ENCODE results near the gene NUF2.
"Not testable (repeated sequence)": the region's sequence is repeated elsewhere in the genome, so short reads cannot be mapped to it uniquely, and the experiment has no call there.

The NUF2 gene

DNA sequence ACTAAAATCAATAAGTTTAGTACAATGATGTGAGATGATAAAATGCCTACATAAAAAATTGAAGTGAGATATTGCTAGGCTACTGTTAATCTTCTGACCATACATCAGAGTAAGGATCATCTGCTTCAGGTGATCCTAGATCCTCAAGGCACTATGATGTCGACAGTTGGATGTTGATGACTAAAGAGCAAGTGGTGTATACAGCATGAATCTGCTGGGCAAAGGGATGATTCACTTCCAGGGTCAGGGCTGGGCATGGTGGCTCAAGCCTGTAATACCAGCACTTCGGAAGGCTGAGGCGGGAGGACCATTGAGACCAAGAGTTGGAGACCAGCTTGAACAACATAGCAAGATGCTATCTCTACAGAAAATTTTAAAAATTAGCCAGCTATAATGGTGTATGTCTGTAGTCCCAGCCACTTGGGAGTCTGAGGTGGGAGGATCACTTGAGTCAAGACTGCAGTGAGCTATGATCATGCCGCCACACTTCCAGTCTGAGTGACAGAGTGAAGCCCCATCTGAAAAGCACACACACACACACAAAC is 24.6 kb downstream of the NUF2 start:
- Histone ChIP-seq H3K9ac (ENCODE audit: low read depth, low read length) (no peak overlapping the region), H3K4me3 (ENCODE audit: low read depth, low read length) (no peak overlapping the region), H3K9me3 (ENCODE audit: control insufficient read depth, insufficient read depth, low read length) (no peaks in the 10 kb centered on the region), H3K27me3 (ENCODE audit: control insufficient read depth, insufficient read depth, low read length) (no peaks in the 10 kb centered on the region), H3K36me3 (ENCODE audit: control insufficient read depth, insufficient read depth, low read length) (no peaks in the 10 kb centered on the region), H3K4me1 (ENCODE audit: control insufficient read depth, insufficient read depth, low read length) (no peaks in the 10 kb centered on the region)

DNA sequence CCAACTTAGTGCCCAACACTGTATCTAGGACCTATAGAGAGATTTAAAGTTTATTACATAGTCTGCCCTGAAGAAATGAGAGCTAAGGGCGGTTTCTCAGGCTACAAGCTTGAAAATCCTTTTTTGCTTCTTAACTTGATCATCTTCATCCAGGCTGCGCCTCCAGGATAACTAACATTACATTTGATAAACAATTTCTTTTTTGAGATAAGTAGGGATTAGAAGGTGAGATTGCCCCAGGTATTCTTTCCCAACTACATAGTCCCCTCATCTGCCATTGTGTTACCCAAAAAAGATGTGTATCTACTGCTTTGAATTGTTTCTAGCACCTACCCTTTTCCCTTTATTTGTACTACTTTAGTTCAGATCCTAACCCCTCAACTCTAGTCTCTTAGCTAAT is 25.4 kb downstream of the NUF2 start:
- no peaks in the 10 kb centered on the region for H3K9me3 ChIP-seq (ENCODE audit: control insufficient read depth, insufficient read depth, low read length)
- H3K27me3 ChIP-seq (ENCODE audit: control insufficient read depth, insufficient read depth, low read length) = no peaks in the 10 kb centered on the region
- no peak overlapping the region for H3K4me3 ChIP-seq (ENCODE audit: low read depth, low read length)
- no peak overlapping the region for H3K9ac ChIP-seq (ENCODE audit: low read depth, low read length)
- no peaks in the 10 kb centered on the region for H3K36me3 ChIP-seq (ENCODE audit: control insufficient read depth, insufficient read depth, low read length)
- H3K4me1 ChIP-seq (ENCODE audit: control insufficient read depth, insufficient read depth, low read length) = no peaks in the 10 kb centered on the region

DNA sequence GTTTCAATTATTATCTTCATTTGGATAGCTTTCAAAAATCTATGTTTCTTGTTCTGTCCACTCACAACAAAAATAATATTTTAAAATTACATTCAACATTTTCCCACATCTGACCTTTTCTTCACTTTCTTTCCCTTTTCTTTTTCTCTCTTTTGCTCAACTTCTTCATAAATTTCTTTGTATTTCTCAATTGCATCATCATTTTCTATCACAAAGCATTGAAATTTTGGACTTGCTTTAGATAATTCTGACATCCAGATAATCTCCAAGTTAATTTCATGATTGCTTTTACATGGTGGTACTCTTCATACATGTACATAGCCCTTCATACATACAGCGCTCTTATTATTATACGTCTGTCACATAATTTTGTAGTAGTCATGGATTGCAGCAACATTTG is 30.2 kb downstream of the NUF2 start:
- Histone ChIP-seq H3K36me3 (ENCODE audit: control insufficient read depth, insufficient read depth, low read length) (no peaks in the 10 kb centered on the region), H3K27me3 (ENCODE audit: control insufficient read depth, insufficient read depth, low read length) (no peaks in the 10 kb centered on the region), H3K9ac (ENCODE audit: low read depth, low read length) (no peak overlapping the region), H3K4me1 (ENCODE audit: control insufficient read depth, insufficient read depth, low read length) (no peaks in the 10 kb centered on the region), H3K4me3 (ENCODE audit: low read depth, low read length) (no peak overlapping the region), H3K9me3 (ENCODE audit: control insufficient read depth, insufficient read depth, low read length) (no peaks in the 10 kb centered on the region)

DNA sequence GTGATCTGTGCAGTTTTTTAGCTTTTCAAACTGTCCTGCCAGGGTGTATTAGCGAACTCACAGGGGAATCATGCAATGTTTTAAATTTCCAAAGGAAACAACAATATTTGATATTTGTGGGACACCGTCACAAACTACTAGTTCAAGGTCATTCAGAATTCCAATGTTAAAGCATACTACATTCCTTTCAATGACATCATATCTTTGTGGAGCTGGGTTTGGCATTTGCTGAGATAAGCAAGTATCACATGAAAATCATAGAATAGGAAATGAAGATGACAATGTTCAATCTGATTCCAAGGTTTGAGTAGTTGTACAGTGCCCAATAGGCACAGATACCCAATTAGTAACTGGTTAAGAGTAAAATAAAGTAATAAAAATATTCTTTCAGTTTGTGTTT is 35.6 kb downstream of the NUF2 start:
- Histone ChIP-seq H3K4me3 (ENCODE audit: low read depth, low read length) (no peak overlapping the region), H3K9me3 (ENCODE audit: control insufficient read depth, insufficient read depth, low read length) (no peaks in the 10 kb centered on the region), H3K4me1 (ENCODE audit: control insufficient read depth, insufficient read depth, low read length) (peaks cover 3% of the 10 kb centered on the region), H3K27me3 (ENCODE audit: control insufficient read depth, insufficient read depth, low read length) (no peaks in the 10 kb centered on the region), H3K36me3 (ENCODE audit: control insufficient read depth, insufficient read depth, low read length) (no peaks in the 10 kb centered on the region), H3K9ac (ENCODE audit: low read depth, low read length) (no peak overlapping the region)

DNA sequence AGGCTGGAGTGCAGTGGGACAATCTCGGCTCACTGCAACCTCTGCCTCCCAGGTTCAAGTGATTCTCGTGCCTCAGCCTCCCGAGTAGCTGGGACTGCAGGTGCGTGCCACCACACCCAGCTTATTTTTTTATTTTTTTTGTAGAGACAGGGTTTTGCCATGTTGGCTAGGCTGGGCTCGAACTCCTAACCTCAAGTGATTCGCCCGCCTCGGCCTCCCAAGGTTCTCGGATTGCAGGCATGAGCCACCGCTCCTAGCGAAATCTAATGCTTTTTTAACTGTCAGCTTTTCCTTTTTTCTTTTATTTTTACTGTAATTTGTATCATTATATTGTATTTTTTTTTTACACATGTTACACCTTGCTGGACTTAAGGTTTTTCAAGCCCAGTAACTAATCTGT is 36.4 kb downstream of the NUF2 start:
- not testable (repeated sequence) for H3K36me3 ChIP-seq (ENCODE audit: control insufficient read depth, insufficient read depth, low read length); H3K4me3 ChIP-seq (ENCODE audit: low read depth, low read length); H3K9me3 ChIP-seq (ENCODE audit: control insufficient read depth, insufficient read depth, low read length); H3K9ac ChIP-seq (ENCODE audit: low read depth, low read length); H3K27me3 ChIP-seq (ENCODE audit: control insufficient read depth, insufficient read depth, low read length); H3K4me1 ChIP-seq (ENCODE audit: control insufficient read depth, insufficient read depth, low read length)

DNA sequence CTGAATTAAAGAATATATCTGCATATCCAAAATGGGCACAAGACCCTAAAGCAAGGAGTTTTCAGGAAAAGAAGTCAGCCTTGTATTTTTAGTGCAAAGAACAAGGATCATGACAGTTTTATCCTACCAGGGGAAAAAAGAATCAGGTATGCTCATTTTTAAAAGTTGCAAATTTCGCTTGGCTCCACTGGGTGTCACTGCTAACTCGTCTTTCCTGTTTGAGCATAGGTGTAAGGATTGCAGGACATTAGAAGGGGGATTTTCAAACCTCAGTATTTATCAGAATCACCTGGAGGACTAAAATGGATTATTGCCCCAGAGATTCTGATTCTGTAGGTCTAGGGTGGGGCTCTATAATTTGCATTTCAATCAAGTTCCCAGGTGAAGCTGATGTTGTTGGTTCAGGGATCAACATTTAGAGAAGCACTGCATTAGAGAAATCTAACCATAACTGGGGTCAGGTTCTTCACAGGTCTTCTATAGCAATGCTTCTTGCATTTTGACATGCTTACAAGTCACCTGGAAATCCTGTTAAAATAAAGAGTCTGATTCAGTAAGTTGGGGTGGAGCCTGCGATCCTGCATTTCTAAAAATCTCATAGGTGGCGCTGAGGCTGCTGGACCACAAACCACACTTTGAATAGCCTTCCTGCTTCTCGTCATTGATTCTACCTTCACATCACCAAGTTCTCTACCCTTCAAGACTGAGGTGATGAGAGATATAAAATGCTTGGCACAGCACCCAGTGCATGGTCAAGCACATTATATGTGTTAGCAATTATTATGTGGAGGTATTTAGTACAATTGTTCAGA is 39.6 kb downstream of the NUF2 start:
- H3K27me3 ChIP-seq (ENCODE audit: control insufficient read depth, insufficient read depth, low read length) = no peaks in the 10 kb centered on the region
- no peak overlapping the region for H3K9ac ChIP-seq (ENCODE audit: low read depth, low read length)
- H3K4me3 ChIP-seq (ENCODE audit: low read depth, low read length) = no peak overlapping the region
- H3K36me3 ChIP-seq (ENCODE audit: control insufficient read depth, insufficient read depth, low read length) = no peaks in the 10 kb centered on the region
- peaks cover 3% of the 10 kb centered on the region for H3K4me1 ChIP-seq (ENCODE audit: control insufficient read depth, insufficient read depth, low read length)
- no peaks in the 10 kb centered on the region for H3K9me3 ChIP-seq (ENCODE audit: control insufficient read depth, insufficient read depth, low read length)

DNA sequence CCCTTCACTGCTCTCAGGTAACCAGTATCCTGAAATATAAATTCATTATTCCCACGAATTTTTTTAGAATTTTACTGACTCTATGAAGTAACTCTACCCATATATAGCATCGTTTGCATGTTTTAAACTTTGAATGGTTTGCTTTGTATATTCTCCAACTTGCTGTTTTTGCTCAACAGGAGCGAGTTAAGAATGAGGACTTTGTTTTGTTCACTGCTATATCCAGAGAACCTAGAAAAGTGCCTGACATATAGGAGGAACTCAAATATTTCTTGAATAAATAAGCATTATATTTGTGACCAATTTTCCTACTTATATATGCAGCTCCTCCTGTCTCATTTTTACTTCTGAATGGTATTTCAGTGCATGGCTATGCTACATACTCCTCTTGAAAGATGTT is 43.4 kb downstream of the NUF2 start:
- H3K9ac ChIP-seq (ENCODE audit: low read depth, low read length) = no peak overlapping the region
- no peaks in the 10 kb centered on the region for H3K9me3 ChIP-seq (ENCODE audit: control insufficient read depth, insufficient read depth, low read length)

DNA sequence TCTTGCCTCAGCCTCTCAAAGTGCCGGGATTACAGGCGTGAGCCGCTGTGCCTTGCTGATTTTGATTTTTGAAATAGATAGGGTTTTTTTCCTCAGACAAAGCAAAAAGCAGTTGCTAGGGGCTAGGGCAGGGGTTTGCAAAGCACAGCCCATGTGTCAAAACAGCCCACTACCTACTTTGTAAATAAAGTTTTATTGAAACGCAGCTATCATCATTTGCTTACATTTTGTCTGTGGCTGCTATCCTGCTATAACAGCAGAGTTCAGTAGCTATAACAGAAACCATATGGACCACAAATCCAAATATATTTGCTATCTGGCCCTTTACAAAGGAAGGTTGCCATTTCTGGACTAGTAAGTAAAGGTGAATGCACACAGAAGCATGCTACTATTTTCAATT is 44.8 kb downstream of the NUF2 start:
- no peaks in the 10 kb centered on the region for H3K9me3 ChIP-seq (ENCODE audit: control insufficient read depth, insufficient read depth, low read length)
- H3K36me3 ChIP-seq (ENCODE audit: control insufficient read depth, insufficient read depth, low read length) = no peaks in the 10 kb centered on the region
- no peak overlapping the region for H3K9ac ChIP-seq (ENCODE audit: low read depth, low read length)
- no peak overlapping the region for H3K4me3 ChIP-seq (ENCODE audit: low read depth, low read length)
- H3K27me3 ChIP-seq (ENCODE audit: control insufficient read depth, insufficient read depth, low read length) = no peaks in the 10 kb centered on the region
- no peaks in the 10 kb centered on the region for H3K4me1 ChIP-seq (ENCODE audit: control insufficient read depth, insufficient read depth, low read length)

More for the DNA sequence above, 43.4 kb downstream of the NUF2 start:
- Histone ChIP-seq H3K36me3 (ENCODE audit: control insufficient read depth, insufficient read depth, low read length) (no peaks in the 10 kb centered on the region), H3K27me3 (ENCODE audit: control insufficient read depth, insufficient read depth, low read length) (no peaks in the 10 kb centered on the region), H3K4me1 (ENCODE audit: control insufficient read depth, insufficient read depth, low read length) (peaks cover 3% of the 10 kb centered on the region), H3K4me3 (ENCODE audit: low read depth, low read length) (no peak overlapping the region)

DNA sequence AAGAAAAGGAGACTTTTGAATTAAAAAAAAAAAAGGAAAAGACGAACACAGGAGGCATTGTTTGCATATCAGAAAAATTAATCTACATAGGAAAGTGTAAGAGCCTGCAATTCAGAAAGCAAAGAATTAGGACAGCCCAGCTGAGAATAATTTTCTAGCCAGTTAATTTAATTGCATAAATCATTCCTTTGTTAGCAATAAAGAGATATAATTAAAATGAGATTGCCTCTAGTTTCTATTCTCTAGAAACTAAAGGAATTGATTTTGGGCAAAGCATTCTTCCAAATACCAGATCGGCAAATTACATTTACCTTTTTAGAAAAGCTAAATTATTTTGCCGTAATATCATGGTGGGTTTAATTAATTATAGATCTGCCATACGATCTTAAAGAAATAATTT is 46.0 kb downstream of the NUF2 start:
- Histone ChIP-seq H3K4me3 (ENCODE audit: low read depth, low read length) (no peak overlapping the region), H3K4me1 (ENCODE audit: control insufficient read depth, insufficient read depth, low read length) (no peaks in the 10 kb centered on the region), H3K9ac (ENCODE audit: low read depth, low read length) (no peak overlapping the region), H3K36me3 (ENCODE audit: control insufficient read depth, insufficient read depth, low read length) (no peaks in the 10 kb centered on the region), H3K27me3 (ENCODE audit: control insufficient read depth, insufficient read depth, low read length) (no peaks in the 10 kb centered on the region), H3K9me3 (ENCODE audit: control insufficient read depth, insufficient read depth, low read length) (no peaks in the 10 kb centered on the region)

DNA sequence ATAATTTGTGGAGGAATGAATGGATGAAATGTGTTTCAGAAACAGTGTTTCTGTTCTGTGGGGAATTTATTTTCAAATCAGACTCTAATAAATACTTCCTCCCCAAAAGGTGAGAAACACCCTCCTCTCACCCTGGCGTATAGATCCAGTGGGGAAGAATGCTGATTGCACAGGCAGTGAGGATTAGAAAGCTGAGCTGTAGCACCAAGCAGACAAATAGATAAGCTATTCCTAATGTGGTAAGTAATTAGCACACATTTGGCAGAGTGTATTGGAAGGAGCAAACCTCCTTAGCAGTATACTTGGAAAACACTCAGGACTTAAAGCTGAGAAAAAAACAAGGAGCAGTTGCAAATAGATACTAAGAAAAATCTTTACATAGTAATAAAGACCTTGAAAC is 50.8 kb downstream of the NUF2 start:
- no peak overlapping the region for H3K4me3 ChIP-seq (ENCODE audit: low read depth, low read length)
- H3K36me3 ChIP-seq (ENCODE audit: control insufficient read depth, insufficient read depth, low read length) = no peaks in the 10 kb centered on the region
- no peak overlapping the region for H3K9ac ChIP-seq (ENCODE audit: low read depth, low read length)

DNA sequence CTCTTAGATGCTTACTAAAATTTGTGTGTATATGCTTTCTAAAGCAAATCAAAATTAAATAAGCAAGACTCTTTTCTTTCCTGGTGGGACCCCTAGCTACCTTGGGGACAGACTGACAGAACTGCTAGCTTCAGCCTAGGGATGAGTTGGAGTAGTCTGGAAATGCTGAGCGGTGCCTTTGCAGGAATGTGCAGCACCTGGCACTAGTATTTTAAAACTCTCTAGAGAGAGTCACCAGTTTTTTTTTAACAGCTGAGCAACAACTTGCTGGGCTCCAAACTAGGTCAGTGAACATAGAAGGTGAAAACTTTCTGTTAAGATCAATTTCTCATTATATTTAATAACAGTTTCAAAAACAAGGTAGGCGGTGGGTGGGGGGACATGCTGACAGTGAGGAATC is 56.8 kb downstream of the NUF2 start:
- Histone ChIP-seq H3K4me3 (ENCODE audit: low read depth, low read length) (no peak overlapping the region), H3K36me3 (ENCODE audit: control insufficient read depth, insufficient read depth, low read length) (no peaks in the 10 kb centered on the region), H3K4me1 (ENCODE audit: control insufficient read depth, insufficient read depth, low read length) (no peaks in the 10 kb centered on the region), H3K9ac (ENCODE audit: low read depth, low read length) (no peak overlapping the region), H3K27me3 (ENCODE audit: control insufficient read depth, insufficient read depth, low read length) (no peaks in the 10 kb centered on the region), H3K9me3 (ENCODE audit: control insufficient read depth, insufficient read depth, low read length) (no peaks in the 10 kb centered on the region)

More for the DNA sequence above, 50.8 kb downstream of the NUF2 start:
- H3K9me3 ChIP-seq (ENCODE audit: control insufficient read depth, insufficient read depth, low read length) = no peaks in the 10 kb centered on the region
- no peaks in the 10 kb centered on the region for H3K4me1 ChIP-seq (ENCODE audit: control insufficient read depth, insufficient read depth, low read length)
- no peaks in the 10 kb centered on the region for H3K27me3 ChIP-seq (ENCODE audit: control insufficient read depth, insufficient read depth, low read length)

DNA sequence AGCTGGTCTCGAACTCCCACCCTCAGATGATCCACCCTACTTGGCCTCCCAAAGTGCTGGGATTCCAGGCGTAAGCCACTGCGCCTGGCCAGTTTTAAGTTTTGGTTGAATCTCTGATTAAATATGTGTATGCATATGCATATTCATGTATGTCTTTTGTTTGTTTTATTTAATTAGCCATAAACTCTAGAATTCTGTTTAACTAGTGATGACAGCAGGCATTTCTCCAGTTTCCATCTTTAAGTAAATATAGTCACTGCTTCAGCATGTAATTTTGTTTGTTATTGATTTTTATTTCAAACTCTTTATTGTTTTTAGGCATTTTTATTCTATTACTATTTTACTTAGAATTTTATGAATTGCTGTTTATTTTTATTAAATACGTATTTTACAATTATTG is 58.0 kb downstream of the NUF2 start:
- Histone ChIP-seq H3K9me3 (ENCODE audit: control insufficient read depth, insufficient read depth, low read length) (no peaks in the 10 kb centered on the region), H3K36me3 (ENCODE audit: control insufficient read depth, insufficient read depth, low read length) (no peaks in the 10 kb centered on the region), H3K27me3 (ENCODE audit: control insufficient read depth, insufficient read depth, low read length) (no peaks in the 10 kb centered on the region), H3K4me3 (ENCODE audit: low read depth, low read length) (no peak overlapping the region), H3K4me1 (ENCODE audit: control insufficient read depth, insufficient read depth, low read length) (no peaks in the 10 kb centered on the region), H3K9ac (ENCODE audit: low read depth, low read length) (no peak overlapping the region)

All from iPS-15b (cell line).